HG03064 (cell line): ENCODE data around the gene MTMR12.
"Not testable (repeated sequence)": the region's sequence is repeated elsewhere in the genome, so short reads cannot be mapped to it uniquely, and the experiment has no call there.

Experiments used
- ATAC-seq: cut with Tn5 transposase; IDR thresholded peaks from one replicate; pipeline ENCODE4 v1.9.1; 2021; ENCODE audit warnings: low read depth; ENCODE audit not compliant: unreplicated experiment

The MTMR12 gene

GRCh38 chr5:32245742-32246141, 67.0 kb downstream of the MTMR12 start:
- no peak for ATAC-seq

DNA sequence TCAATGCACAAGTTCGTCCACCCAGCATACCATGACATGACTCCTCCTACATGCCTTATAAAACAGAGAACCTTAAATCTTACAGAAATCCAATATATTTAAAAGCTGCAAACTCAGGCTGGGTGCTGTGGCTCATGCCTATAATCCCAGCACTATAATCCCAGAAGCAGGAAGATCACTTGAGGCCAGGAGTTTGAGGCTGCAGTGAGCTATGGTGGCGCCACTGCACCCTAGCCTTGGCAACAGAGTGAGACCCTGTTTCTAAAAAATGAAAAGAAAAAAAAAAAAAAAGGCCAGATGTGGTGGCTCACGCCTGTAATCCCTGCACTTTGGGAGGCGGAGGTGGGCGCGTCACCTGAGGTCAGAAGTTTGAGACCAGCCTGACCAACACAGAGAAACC, 68.7 kb downstream of the MTMR12 start:
- ATAC-seq: no peak

DNA sequence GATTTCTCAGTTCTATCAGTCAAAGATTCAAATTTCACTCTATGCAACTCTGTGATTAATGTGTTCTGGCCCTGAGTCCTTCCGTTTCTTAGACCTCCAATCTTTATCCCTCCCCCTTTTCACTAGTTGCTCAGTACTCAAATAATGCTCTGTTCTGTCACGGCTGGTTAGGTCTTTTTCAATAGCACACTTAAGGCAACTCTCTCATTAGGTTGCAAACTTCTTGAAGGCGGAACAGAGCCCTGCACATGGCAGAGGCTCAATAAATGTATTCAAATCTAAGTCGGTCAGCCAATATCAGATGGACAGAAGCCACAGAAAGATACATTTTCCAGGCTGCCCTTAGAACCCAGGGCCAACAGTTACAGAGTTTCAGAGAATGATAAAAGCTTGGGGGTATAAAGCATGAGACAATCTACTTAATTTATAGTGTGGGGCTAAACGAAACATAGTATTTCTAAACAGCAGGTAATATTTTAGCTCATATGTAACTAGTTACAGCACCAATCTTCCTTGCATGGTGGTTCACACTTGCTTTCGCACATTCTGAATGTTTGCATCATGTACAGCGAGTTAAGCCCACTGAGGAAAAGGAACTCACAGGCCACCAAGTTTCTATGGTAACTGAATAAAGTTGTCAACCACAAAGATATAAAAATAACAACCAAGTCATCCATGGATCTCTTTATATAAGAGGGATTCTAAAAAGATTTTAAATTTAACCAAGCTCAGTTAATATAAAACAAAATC, 71.5 kb downstream of the MTMR12 start:
- ATAC-seq: no peak

- no peak for ATAC-seq
These were observed 73.4 kb downstream of the MTMR12 start for GRCh38 chr5:32239385-32239784.

DNA sequence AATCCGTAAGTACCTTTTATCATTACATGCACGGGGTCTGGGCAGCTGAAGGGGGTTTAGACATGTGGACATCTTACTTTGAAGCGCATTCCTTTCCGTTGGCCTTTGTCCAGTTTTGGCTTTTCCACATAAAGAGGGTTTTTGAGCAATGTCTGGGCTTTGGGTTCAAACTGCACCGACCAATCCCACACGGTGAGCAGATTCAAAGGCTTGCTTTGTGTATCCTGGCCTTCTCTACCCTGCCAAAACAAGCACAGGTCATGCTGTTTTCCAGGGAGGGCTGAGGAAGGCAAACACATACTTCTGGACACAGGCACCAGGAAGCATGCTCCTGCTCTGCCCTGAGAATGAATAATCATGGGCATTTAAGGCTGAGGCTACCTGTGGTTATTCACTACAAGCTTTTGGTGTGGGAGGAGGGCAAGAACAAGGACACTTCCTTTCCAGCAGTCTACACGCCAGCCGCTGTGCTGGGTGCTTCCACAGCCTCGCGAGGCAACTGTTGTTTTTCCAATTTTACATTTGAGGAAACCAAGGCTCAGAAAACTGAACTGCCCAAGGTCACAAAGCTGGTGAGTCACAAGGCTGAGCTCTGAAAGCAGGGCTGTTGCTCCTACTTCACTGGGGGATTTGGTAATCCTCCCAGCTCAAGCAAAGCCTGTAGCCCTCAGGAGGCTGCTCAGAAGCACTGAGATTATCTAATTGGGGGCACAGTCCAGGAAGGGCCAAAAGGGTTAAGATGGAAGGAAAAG, 78.9 kb downstream of the MTMR12 start:
- no peak for ATAC-seq

- ATAC-seq: no peak
These were observed 79.5 kb downstream of the MTMR12 start for GRCh38 chr5:32233220-32233695.

DNA sequence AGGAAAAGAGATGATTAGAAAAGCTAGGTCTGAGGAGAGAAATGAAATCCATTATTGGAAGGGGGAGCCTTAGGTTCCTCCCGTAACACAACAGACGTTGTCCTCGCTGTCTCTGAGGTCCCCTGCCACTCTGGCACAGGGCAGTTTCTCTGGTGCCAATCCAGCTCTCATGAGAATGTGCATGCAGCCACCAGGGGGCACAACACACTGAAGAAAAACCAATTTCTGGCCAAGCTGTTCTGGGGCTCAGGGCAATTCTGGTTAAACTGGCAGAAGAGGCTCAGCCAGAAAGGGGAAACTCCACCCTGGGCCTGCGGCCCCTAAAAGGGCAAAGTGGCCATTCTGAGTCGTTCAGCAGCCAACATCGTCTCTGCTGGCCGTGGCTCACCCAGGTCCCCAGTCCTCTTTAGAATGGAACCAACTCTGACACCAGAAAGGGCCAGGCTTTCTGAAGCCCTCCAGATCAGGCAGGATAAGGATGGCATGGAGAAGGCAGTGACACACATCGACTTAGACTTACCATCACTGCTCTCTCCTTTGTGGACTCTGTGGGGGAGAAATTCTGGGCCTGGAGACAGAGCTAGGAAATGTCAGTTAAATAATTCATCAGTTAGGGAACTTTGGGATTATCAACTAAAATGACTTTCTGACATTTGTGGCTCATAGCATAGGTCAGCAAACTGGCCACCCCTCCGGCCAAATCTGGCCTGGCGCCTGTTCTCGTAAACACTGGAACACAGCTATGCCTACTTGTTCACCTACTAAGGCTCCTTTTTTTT, 80.1 kb downstream of the MTMR12 start:
- no peak for ATAC-seq

DNA sequence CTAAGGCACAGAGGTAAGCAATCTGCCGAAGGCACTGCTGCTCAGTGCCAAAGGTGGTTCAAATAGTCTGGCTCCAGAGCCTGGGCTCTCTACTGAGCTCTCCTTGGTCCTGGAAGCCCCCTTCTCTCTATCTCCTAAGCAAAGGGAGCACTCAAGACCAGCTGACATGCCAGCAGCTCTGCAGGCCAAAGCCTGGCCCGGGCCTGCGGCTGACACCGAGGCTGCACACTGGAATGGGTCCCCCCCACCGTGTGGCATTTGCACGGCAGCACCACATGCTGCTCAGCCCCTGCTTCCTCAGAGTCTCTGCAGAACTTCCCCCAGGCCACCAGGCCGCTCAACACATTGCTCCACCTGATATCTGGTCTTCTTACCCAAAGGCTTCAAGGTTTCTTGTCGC, 80.8 kb downstream of the MTMR12 start:
- no peak for ATAC-seq

DNA sequence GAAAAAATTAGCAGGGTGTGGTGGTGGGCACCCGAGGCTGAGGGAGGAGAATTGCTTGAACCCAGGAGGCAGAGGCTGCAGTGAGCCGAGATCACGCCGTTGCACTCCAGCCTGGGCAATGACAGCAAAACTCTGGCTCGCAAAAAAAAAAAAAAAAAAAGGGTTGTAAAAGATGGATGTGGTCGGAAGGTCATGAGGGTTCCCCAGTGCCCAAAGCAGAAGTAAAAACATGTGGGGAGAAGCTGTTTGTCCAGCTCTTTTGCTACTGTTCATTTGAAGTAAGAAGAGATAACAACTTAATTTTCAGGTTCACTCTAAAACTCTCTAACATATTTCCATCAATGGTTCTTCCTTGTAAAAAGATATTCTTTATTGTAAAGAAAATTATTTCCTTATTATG, 81.5 kb downstream of the MTMR12 start:
- ATAC-seq: no peak

DNA sequence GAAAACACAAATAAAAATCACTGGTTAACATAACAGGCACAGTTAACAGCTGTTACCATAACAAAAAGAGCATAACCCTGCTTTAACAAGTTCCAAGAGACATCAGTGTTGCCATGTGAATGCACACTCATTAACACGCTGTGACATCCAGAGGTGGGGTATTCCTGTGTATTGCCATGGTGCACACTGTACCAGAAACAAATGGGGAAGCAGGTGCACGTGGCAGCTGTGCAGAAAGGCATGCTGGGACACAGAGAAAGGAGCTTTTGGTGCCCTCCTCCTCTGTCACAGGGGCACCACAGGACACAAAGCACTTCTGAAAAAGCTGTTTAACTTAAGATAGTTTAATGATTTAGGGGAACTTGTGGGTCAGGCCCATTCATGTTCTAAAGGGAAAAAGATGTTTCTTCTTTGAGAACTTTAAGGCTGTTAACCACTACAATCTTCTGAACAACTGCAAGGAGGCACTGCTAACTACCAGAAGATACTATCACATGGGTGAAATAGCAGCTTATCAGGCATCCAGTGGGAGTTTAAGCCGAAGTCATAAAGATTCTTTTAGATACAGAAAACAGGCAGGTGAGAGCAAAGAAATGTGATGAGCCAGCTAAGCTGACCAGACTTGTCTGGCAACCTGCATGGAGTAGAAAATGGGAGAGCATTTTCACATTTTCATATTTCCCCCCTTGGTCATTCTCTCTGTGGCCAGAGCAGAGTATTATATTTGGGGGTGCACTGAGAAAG, 82.2 kb downstream of the MTMR12 start:
- no peak for ATAC-seq

DNA sequence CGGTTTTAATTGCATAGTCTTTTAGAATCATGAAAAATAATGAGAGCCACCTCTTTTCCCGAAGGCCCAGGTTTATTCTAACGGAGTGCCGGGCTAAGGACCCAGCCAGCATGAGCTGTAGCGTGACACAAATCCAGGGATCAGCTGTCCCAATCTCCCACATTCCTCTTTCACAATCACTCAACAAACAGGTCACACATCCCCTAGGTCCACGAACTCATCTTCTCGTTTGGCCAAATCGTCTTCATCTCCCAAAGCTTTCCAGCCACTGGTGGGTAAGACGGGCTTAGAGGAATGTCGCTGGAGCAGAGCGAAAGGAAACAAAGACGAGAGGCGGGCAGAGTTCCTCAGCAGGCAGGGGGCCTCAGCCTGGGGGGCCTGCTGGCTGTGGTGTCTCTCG, 83.2 kb downstream of the MTMR12 start:
- ATAC-seq: no peak

DNA sequence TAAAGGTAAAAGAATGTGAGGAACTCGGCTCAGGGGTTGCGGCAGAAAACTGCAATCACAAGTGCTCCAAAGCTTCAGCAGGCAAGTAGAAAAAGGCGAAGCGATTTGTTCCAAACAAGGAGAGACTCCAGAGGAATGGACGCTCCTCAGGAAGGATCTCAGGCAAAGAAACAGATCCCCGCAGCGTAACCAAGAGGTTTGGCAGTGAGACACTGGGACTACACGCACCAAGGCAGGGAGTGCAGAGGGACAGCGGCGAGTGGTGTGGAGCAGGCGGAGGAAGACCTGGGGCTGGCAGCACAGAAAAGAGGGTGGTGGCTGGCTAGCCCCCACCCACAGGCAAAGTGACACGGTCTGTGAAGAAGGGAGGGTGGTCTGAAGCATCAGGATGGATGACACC, 83.9 kb downstream of the MTMR12 start:
- no peak for ATAC-seq

DNA sequence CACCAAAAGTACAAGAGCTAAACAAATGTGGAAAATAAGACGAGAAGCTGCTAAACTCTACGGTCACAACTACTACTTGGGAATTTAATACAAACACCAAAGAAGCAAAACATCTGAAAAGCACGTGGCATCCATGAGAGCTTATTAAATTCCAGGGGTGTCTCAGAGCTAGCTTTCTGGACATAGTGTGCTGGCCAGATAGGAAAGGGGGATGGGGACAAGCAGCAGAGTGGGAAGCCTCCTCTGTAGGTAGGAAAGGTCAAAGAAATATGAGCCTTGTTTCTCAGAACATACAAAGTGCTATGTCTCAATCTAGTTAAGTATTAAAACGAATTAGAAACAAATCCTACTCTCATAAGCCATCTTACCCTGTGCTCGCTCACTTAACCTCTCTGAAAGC, 87.3 kb downstream of the MTMR12 start:
- no peak for ATAC-seq

- ATAC-seq: no peak
These were observed 88.6 kb downstream of the MTMR12 start for GRCh38 chr5:32223972-32224609.

DNA sequence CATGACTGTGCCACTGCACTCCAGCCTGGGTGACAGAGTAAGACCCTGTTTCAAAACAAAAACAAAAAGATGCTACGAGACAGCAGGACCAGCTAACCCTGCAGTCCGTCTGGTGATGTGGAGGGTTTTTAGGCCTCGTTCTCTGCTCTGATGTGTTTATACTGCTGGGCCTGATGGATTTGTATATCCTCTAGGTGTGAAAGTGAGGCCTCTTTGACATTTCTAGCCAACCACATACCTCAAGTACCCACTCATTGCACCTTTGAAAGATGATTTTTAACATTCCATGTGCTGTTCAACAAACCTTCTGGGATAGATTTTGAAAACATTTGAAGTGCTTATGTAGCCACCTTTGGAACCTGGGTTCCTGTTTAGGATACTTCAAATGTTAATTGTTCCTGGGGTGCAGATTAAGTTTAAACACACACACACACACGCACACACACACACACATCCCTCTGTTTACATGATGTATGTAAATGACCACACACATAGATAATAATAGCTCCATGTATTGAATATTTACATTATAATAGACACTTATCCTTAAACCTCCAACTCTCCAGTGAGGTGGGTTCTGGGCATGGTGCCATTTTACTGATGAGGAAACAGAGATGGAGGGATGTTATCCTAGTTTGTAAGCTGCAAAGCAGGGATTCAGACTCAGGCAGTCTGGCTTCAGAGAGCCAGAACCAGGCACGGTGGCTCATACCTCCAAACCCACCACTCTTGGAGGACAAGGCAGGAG, 89.8 kb downstream of the MTMR12 start:
- ATAC-seq: no peak

DNA sequence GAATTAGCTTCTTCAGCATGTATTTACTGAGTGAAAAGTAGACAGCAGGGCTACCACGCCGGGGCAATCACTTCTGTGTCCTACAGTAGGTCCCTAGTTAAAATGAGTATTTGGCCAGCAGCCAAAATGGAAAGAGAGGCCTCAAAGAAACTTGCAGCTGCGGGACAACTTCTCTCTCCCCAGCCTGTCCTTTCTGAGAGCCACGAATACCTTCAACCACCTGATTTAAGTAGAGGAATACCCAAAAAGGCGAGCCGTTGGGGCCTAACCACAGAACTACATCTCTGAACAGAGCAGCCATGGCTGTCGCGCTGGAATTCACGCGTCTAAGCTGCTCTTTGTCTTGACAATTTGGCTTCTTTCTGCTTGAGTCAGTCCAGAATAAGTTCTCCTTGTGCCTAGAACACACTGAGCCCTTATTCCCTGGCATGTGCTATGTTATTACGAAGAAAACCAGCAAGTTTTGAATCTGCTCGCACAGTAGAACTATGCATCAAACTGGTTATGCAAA, 94.8 kb downstream of the MTMR12 start:
- no peak for ATAC-seq

GRCh38 chr5:32214344-32214743, 98.4 kb downstream of the MTMR12 start:
- not testable (repeated sequence) for ATAC-seq

- no peak for ATAC-seq
These were observed 102.6 kb downstream of the MTMR12 start for GRCh38 chr5:32210151-32210550.

- ATAC-seq: not testable (repeated sequence)
These were observed 103.9 kb downstream of the MTMR12 start for GRCh38 chr5:32208837-32209236.
